Femur (tissue), 1 donor: ENCODE results near the gene TMEM164.

Source experiments
- DNase-seq: peaks from one replicate; pipeline ENCODE4 v3.0.0-alpha.2; 2017

The TMEM164 gene

GRCh38 chrX:110004215-110004614, 1.3 kb downstream of the TMEM164 start:
- no peak for DNase-seq

GRCh38 chrX:110004731-110005369, 1.9 kb downstream of the TMEM164 start:
- DNase-seq: no peak

GRCh38 chrX:110006161-110006560, 3.2 kb downstream of the TMEM164 start:
- no peak for DNase-seq

GRCh38 chrX:110006821-110007375, 4.0 kb downstream of the TMEM164 start:
- no peak for DNase-seq

GRCh38 chrX:110008011-110008635, 5.2 kb downstream of the TMEM164 start:
- DNase-seq: no peak

GRCh38 chrX:110012818-110013485, 10.0 kb downstream of the TMEM164 start:
- no peak for DNase-seq

GRCh38 chrX:110013968-110014367, 11.1 kb downstream of the TMEM164 start:
- no peak for DNase-seq

GRCh38 chrX:110015032-110015431, 12.1 kb downstream of the TMEM164 start:
- no peak for DNase-seq

- DNase-seq: no peak
Measured at GRCh38 chrX:110015915-110016314, 13.0 kb downstream of the TMEM164 start.

GRCh38 chrX:110020536-110020935, 17.6 kb downstream of the TMEM164 start:
- DNase-seq: no peak

GRCh38 chrX:110021258-110022022, 18.5 kb downstream of the TMEM164 start:
- DNase-seq: no peak

GRCh38 chrX:110022599-110023448, 19.9 kb downstream of the TMEM164 start:
- DNase-seq: no peak

- no peak for DNase-seq
Measured at GRCh38 chrX:110025395-110025794, 22.5 kb downstream of the TMEM164 start.

- no peak for DNase-seq
Measured at GRCh38 chrX:110026099-110026844, 23.4 kb downstream of the TMEM164 start.

GRCh38 chrX:110032534-110033147, 29.7 kb downstream of the TMEM164 start:
- DNase-seq: no peak

- DNase-seq: no peak
Measured at GRCh38 chrX:110034036-110034435, 31.1 kb downstream of the TMEM164 start.

GRCh38 chrX:110036162-110037033, 33.5 kb downstream of the TMEM164 start:
- no peak for DNase-seq

- no peak for DNase-seq
Measured at GRCh38 chrX:110037178-110037577, 34.3 kb downstream of the TMEM164 start.

GRCh38 chrX:110038900-110039299, 36.0 kb downstream of the TMEM164 start:
- no peak for DNase-seq

- no peak for DNase-seq
Measured at GRCh38 chrX:110041980-110042379, 39.1 kb downstream of the TMEM164 start.
